Measurements from ENCODE around the gene SNRPD3.
"Not testable (repeated sequence)": the region's sequence is repeated elsewhere in the genome, so short reads cannot be mapped to it uniquely, and the experiment has no call there.

SNRPD3 gene

DNA sequence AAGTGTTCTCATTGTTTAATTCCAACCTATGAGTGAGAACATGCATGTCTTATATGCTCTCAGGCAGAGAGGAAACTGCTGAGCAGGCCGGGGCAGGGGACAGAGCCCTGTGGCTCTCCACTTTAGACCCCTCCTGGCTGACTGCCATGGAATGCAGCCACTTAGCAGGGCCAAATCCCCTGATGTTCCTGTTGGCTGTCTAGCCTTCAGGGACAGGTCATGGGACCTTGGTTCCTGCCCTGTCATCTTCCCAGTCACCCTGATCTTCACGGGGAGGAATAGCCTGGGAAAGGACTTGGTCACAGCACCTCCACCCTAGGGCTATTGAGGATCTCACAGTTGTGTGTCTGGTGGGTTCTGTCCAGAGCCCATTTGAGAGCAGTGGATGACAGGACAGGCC, 50.5 kb downstream of the SNRPD3 start:
- in situ Hi-C loops (cut with HindIII; ENCODE audit: low sequenced_read_pairs) = not testable (repeated sequence)

DNA sequence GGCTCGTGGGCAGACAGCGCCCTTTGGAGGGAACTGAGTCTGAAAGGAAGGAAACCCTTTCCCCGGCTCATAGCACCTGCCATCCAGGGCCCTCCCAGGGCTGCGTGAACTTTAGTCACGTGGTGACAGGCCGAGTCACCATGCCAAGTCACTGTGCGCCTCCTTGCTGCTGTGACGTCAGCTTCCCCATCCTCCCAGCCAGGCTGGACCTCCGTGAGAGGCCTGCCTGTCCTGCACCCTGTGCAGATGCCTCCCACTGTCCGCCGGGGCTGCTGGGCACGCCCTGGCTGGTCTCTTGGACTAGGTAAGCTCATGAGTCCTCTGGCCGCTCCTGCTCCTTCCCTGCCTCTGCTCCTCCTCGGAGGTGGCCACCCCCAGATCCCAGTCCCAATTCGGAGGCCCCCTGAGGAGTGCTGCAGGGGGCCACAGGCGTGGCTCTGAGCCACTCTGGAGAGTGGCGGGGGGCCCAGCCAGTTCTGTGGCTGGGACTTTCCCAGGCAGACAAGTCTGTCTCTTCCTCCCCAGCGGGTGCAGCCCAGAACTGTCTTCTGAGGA, 51.7 kb downstream of the SNRPD3 start:
- in situ Hi-C loops (cut with HindIII; ENCODE audit: low sequenced_read_pairs) = not testable (repeated sequence)

DNA sequence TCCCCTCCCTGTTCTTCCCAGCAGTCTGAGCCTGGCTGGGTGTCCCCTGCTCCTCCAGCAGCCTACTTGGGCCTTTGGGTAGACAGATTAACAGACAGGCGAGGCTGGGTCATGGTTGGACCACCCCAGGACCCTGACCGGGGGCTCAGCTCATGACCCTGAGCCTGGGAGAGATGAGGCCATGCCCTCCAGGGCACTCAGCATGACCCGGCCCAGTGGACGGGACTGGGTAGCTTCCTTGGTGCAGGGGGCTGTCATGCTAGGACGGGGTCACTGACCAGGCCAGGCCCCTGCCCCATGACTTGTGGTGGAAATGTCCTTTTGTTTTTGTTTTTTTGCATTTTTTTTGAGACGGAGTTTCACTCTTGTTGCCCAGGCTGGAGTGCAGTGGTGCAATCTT, 52.5 kb downstream of the SNRPD3 start:
- in situ Hi-C loops (cut with HindIII; ENCODE audit: low sequenced_read_pairs) = not testable (repeated sequence)

DNA sequence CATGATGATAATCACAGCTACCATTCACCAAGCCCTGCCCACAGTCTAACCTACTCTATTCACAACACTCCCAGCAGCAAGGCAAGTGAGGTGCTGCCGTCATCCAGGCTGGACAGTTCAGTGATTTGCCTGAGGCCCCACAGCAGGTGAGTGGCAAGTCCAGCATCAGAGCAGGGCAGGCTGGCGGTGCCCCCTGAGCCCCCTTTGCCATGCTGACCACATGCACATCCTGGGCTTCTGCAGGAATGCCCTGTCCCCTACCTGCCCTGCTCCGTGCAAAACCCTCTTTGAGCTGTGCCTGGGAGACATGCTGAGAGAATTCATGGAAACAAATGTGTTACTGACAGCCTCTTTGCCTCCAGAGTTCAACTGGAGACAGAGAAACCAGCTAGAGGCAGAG, 54.1 kb downstream of the SNRPD3 start:
- in situ Hi-C loops (cut with HindIII; ENCODE audit: low sequenced_read_pairs) = not testable (repeated sequence)

DNA sequence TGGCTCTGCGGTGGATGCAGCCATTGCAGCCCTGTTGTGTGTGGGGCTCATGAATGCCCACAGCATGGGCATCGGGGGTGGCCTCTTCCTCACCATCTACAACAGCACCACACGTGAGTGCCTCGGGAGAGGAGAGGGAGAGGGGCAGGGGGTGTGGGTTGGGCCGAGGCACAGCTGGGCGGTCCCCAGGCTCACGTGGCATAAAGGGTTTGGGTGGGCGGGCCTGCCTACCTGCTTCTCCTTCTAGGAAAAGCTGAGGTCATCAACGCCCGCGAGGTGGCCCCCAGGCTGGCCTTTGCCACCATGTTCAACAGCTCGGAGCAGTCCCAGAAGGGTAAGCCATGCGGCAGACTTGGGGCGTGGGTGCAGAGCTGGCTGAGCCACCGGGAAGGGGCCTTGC, 59.0 kb downstream of the SNRPD3 start:
- in situ Hi-C loops (cut with HindIII; ENCODE audit: low sequenced_read_pairs) = not testable (repeated sequence)

DNA sequence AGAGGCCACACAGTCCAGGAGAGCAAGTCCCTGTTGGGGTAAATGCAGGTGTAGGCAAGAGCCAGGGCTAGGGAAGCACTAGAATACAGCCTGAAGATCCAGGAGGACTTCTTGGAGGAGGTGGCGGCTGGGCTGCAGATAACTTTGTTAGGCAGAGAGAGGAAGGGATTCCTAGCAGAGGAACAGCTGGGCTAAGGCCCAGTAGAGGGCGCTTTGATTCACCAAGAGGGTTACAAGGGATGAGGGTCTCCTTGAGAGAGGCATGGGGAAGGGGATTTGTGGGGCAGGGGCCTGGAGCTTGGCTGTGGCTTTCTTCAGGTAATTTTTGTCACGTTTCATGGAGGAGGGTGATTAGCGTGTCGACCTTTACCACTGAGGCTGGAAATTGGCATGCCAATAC, 65.4 kb downstream of the SNRPD3 start:
- in situ Hi-C loops (cut with HindIII; ENCODE audit: low sequenced_read_pairs) = not testable (repeated sequence)

DNA sequence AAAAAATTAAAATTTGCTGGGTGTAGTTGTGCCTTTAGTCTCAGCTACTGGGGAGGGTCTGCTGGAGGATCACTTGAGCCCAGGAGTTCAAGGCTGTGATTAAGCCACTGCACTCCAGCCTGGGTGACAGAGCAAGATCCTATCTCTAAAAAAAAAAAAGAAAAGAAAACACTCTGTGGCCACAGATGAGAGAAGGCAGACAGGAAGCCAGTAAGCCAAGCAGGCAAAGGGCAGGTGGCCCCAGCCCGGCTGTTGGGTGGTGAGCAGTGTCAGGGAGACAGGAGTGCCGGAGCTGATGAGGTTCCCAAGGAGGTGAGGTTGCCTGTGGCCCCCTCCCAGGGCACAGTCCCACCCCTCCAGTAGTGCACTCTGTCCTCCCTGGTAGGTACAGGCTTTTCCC, 66.8 kb downstream of the SNRPD3 start:
- in situ Hi-C loops (cut with HindIII; ENCODE audit: low sequenced_read_pairs) = not testable (repeated sequence)
